OCI-LY7 (cell line): Measurements from ENCODE around the gene ARHGEF16. TPM values are rescaled to one million over a fixed set of nuclear protein-coding genes. Genes with fewer than 3 reads are reported as not detected.

Experiments
- BruUV-seq: library from RNA; stranded (reverse); fragments of 400-500 nt; replicated peaks from 2 replicates; lab custom pipeline; 2021; lab: Mats Ljungman, UMichigan
- CTCF ChIA-PET: fragments of 300-600 bp; sonication (Branson Sonifier 250); formaldehyde crosslinking; loops from one replicate; lab custom pipeline; 2022; ENCODE audit warnings: antibody characterized with exemption; ENCODE audit not compliant: unreplicated experiment; lab: Charles Lee
- POLR2A ChIA-PET: fragments of 300-600 bp; sonication (Branson Sonifier 250); formaldehyde crosslinking; loops from one replicate; lab custom pipeline; 2022; ENCODE audit warnings: antibody characterized with exemption; lab: Charles Lee
- DNase-seq: peaks from one replicate; pipeline ENCODE4 v3.0.0-alpha.2; 2015; ENCODE audit warnings: low spot score
- H2AFZ ChIP-seq: fragments of 200-600 bp; sonication (generic), shearing (Covaris generic); 2 replicates; pipeline ENCODE4 v1.6.1; 2014; ENCODE audit warnings: mild to moderate bottlenecking, antibody characterized with exemption, low read length, moderate library complexity
- H3K27ac ChIP-seq: fragments of 200-600 bp; sonication (generic); 2 replicates; pipeline ENCODE4 v1.5.1; 2014; ENCODE audit warnings: mixed run types, low read depth, mild to moderate bottlenecking, moderate library complexity, low read length, inconsistent platforms; ENCODE audit not compliant: poor library complexity, severe bottlenecking
- H3K36me3 ChIP-seq: fragments of 200-600 bp; sonication (generic); 2 replicates; pipeline ENCODE4 v1.6.1; 2014; ENCODE audit warnings: mild to moderate bottlenecking, antibody characterized with exemption, low read length, moderate library complexity, mixed read lengths; ENCODE audit not compliant: insufficient read depth
- H3K4me1 ChIP-seq: fragments of 200-600 bp; sonication (generic); 2 replicates; pipeline ENCODE4 v1.5.1; 2014; ENCODE audit warnings: mild to moderate bottlenecking, low read length; ENCODE audit not compliant: insufficient read depth, poor library complexity, severe bottlenecking
- H3K4me2 ChIP-seq: fragments of 200-600 bp; sonication (generic); 2 replicates; pipeline ENCODE4 v1.6.1; 2014; ENCODE audit warnings: mild to moderate bottlenecking, low read length
- H3K4me3 ChIP-seq: fragments of 200-600 bp; sonication (generic); 2 replicates; pipeline ENCODE4 v1.5.1; 2014; ENCODE audit warnings: mild to moderate bottlenecking, low read depth, low read length; ENCODE audit not compliant: poor library complexity, severe bottlenecking
- H3K79me2 ChIP-seq: fragments of 200-600 bp; sonication (generic); 2 replicates; pipeline ENCODE4 v1.6.1; 2016; ENCODE audit warnings: low read depth, mild to moderate bottlenecking, low read length, moderate library complexity, mixed read lengths; ENCODE audit not compliant: insufficient read depth
- H3K9me2 ChIP-seq: fragments of 200-600 bp; sonication (generic); 2 replicates; pipeline ENCODE4 v1.6.1; 2016; ENCODE audit warnings: mild to moderate bottlenecking, low read length, mixed read lengths; ENCODE audit not compliant: insufficient read depth
- H3K9me3 ChIP-seq: fragments of 200-600 bp; sonication (generic); 2 replicates; pipeline ENCODE4 v1.6.1; 2014; ENCODE audit warnings: mild to moderate bottlenecking, mixed run types, low read length, mixed read lengths
- H4K20me1 ChIP-seq: fragments of 200-600 bp; sonication (generic); 2 replicates; pipeline ENCODE4 v1.6.1; 2014; ENCODE audit warnings: mild to moderate bottlenecking, antibody characterized with exemption, low read length, moderate library complexity, mixed read lengths; ENCODE audit not compliant: insufficient read depth
- EZH2phosphoT487 ChIP-seq: fragments of 200-600 bp; sonication (generic); IDR thresholded peaks from 2 replicates; pipeline ENCODE4 v1.6.1; 2018; ENCODE audit warnings: low read depth, borderline replicate concordance, mild to moderate bottlenecking, mixed run types, antibody characterized with exemption, low read length, moderate library complexity, mixed read lengths
- intact Hi-C: fragments of 100-400 bp; cut with micrococcal nuclease; formaldehyde crosslinking; loops from one replicate; pipeline ENCODE4 v1.10.0; 2022; ENCODE audit not compliant: unreplicated experiment
- total RNA-seq, 2 experiments: library from RNA; depleted of rRNA in 1 of 2; stranded (reverse); fragments of >200 nt in 1 of 2; shearing (Covaris generic) in 1 of 2; gene quantifications; 2 replicates each; pipeline ENCODE4 v1.2.3, GENCODE V29; 2014 to 2022
- TF ChIP-seq, protein P1 (sequence below): fragments of 200-600 bp; sonication (generic); conservative IDR thresholded peaks from 2 replicates; pipeline ENCODE4 v1.5.1; 2014; ENCODE audit warnings: mild to moderate bottlenecking, antibody characterized with exemption, low read length, moderate library complexity, mixed read lengths

The ARHGEF16 gene
- total RNA-seq, 2 experiments from 2014 or later: not detected

DNA sequence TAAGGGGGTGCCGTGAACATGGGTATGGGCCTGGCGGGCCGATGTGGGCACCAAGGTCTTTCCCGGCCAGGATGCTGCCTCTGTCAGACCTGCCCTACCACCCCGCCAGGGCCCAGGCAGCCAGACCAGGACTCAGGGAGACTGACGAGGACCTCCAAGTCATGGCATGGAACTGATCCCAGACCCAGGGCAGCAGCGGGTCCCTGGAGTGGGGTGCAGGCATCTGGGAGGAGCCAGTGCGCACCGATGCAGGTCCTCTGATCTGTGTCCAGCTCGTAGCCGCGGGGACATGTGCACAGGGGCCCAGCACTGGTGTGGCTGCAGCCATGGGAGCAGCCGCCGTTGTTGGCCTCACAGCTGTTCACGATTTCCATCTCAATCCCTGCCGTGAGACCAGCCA, 56.8 kb downstream of the ARHGEF16 start:
- CTCF ChIA-PET: no interaction called here
- intact Hi-C loops: no loop called here
- H3K4me1 ChIP-seq: no peaks in the 10 kb centered on the region
- POLR2A ChIA-PET: no interaction called here
- H2AFZ ChIP-seq: no peak overlapping the region
- no peak overlapping the region for H3K4me2 ChIP-seq
- H3K4me3 ChIP-seq: no peak overlapping the region
- no peak for TF ChIP-seq EZH2phosphoT487
- TF ChIP-seq, protein P1, sequence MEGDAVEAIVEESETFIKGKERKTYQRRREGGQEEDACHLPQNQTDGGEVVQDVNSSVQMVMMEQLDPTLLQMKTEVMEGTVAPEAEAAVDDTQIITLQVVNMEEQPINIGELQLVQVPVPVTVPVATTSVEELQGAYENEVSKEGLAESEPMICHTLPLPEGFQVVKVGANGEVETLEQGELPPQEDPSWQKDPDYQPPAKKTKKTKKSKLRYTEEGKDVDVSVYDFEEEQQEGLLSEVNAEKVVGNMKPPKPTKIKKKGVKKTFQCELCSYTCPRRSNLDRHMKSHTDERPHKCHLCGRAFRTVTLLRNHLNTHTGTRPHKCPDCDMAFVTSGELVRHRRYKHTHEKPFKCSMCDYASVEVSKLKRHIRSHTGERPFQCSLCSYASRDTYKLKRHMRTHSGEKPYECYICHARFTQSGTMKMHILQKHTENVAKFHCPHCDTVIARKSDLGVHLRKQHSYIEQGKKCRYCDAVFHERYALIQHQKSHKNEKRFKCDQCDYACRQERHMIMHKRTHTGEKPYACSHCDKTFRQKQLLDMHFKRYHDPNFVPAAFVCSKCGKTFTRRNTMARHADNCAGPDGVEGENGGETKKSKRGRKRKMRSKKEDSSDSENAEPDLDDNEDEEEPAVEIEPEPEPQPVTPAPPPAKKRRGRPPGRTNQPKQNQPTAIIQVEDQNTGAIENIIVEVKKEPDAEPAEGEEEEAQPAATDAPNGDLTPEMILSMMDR: no peak
- no peaks in the 10 kb centered on the region for H3K9me2 ChIP-seq
- H3K79me2 ChIP-seq: no peaks in the 10 kb centered on the region
- H3K27ac ChIP-seq: no peak overlapping the region
- H3K36me3 ChIP-seq: no peaks in the 10 kb centered on the region
- no peaks in the 10 kb centered on the region for H3K9me3 ChIP-seq
- no peaks in the 10 kb centered on the region for H4K20me1 ChIP-seq
- DNase-seq: no peak
- BruUV-seq: no TSS peak

DNA sequence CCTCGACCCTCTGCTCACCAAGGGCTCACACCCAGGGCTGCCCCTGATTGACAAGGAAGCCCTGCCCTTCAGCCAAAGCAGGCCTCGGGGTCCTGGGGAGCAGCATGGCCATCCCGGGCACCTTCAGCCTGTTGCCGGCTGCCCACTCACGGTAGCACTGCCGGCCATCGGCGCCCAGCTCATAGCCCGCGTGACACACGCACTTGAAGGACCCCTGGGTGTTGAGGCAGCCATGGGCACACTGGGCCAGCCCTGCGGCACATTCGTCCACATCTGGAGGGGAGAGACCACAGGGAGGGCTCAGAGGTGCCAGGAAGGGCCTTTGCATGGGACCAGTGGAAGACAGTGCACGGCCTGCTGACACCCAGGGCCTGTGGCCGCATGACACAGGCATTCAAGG, 57.4 kb downstream of the ARHGEF16 start:
- Histone ChIP-seq H3K4me2 (no peak overlapping the region), H3K9me2 (no peaks in the 10 kb centered on the region), H3K4me1 (no peaks in the 10 kb centered on the region), H3K79me2 (no peaks in the 10 kb centered on the region), H3K27ac (no peak overlapping the region), H3K4me3 (no peak overlapping the region), H3K9me3 (no peaks in the 10 kb centered on the region), H3K36me3 (no peaks in the 10 kb centered on the region), H4K20me1 (no peaks in the 10 kb centered on the region), H2AFZ (no peak overlapping the region)
- POLR2A ChIA-PET: no interaction called here
- CTCF ChIA-PET: no interaction called here
- intact Hi-C loops: no loop called here
- TF ChIP-seq EZH2phosphoT487: no peak
- TF ChIP-seq, protein P1: no peak
- no peak for DNase-seq
- BruUV-seq: no TSS peak

DNA sequence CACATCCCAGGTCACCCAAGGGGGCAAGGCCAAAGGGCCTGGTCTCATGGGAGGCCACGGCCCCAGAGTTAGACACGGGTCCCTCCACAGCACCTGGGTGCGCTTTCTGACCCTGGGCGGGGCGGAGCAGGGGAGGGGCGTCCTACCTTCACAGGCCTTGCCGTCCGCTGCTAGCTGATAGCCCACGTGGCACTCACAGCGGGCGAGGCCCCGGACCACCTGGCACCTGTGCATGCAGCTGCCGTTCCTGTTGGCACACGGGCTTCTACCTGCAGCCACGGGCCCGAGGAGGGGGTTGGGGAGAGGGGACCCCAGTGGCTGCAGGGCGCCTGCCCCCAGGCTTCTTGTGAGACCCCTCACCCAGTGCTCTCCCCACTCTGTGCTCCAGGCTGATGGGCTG, 59.9 kb downstream of the ARHGEF16 start:
- no TSS peak for BruUV-seq
- no peak for TF ChIP-seq EZH2phosphoT487
- TF ChIP-seq, protein P1: no peak
- no peak for DNase-seq
- Histone ChIP-seq H3K9me2 (no peaks in the 10 kb centered on the region), H3K27ac (no peak overlapping the region), H3K4me2 (no peak overlapping the region), H4K20me1 (no peaks in the 10 kb centered on the region), H3K4me1 (no peaks in the 10 kb centered on the region), H3K79me2 (no peaks in the 10 kb centered on the region), H3K4me3 (no peak overlapping the region), H3K9me3 (no peaks in the 10 kb centered on the region), H2AFZ (no peak overlapping the region), H3K36me3 (no peaks in the 10 kb centered on the region)
- intact Hi-C loops: no loop called here
- ChIA-PET CTCF (no interaction called here), POLR2A (interaction anchor here (0.6 kb wide), 1 partner anchor 11 kb away, joined by 3 read pairs; no protein-coding TSS in a partner anchor)
